Ectodermal cell (in vitro differentiated cells): ENCODE measurements around the gene SLC25A13.

Experiments used
- H3K27ac ChIP-seq: 2 replicates; pipeline ENCODE4 v1.7.0; 2013; ENCODE audit warnings: mild to moderate bottlenecking, low read depth, low read length; ENCODE audit not compliant: insufficient read depth, poor library complexity, severe bottlenecking
- H3K27me3 ChIP-seq: 2 replicates; pipeline ENCODE4 v1.7.0; 2013; ENCODE audit warnings: mild to moderate bottlenecking, low read length; ENCODE audit not compliant: insufficient read depth, control insufficient read depth, poor library complexity, severe bottlenecking
- H3K36me3 ChIP-seq: one replicate; pipeline ENCODE4 v1.7.0; 2013; ENCODE audit warnings: low read length; ENCODE audit not compliant: control insufficient read depth, insufficient read depth
- H3K4me1 ChIP-seq: one replicate; pipeline ENCODE4 v1.7.0; 2013; ENCODE audit warnings: low read length; ENCODE audit not compliant: control insufficient read depth, insufficient read depth
- H3K4me3 ChIP-seq: 2 replicates; pipeline ENCODE4 v1.7.0; 2013; ENCODE audit warnings: low read depth, low read length, control low read depth; ENCODE audit not compliant: insufficient read depth
- H3K9me3 ChIP-seq: 2 replicates; pipeline ENCODE4 v1.7.0; 2013; ENCODE audit warnings: mild to moderate bottlenecking, low read length, moderate library complexity; ENCODE audit not compliant: control insufficient read depth
- WGBS, 2 experiments: methylation state at CpG; one replicate each; pipeline ENCODE4 v1.1.7; 2013; ENCODE audit warnings: missing lambda C conversion rate in 2 of 2; 5-methylcytosine and 5-hydroxymethylcytosine counted together

SLC25A13 gene

GRCh38 chr7:96151889-96152288, 170.0 kb downstream of the SLC25A13 start:
- H3K4me1 ChIP-seq = no peaks in the 10 kb centered on the region
- no peaks in the 10 kb centered on the region for H3K27me3 ChIP-seq
- H3K36me3 ChIP-seq = no peaks in the 10 kb centered on the region
- H3K9me3 ChIP-seq = no peaks in the 10 kb centered on the region
- H3K27ac ChIP-seq = no peak overlapping the region
- no peak overlapping the region for H3K4me3 ChIP-seq
- 93 to 95% methylated on average over 2 to 3 of the region's 3 CpGs for WGBS, 2 experiments

GRCh38 chr7:96144260-96144526, 177.7 kb downstream of the SLC25A13 start:
- no peak overlapping the region for H3K4me3 ChIP-seq
- H3K4me1 ChIP-seq = no peaks in the 10 kb centered on the region
- 10 to 21% methylated on average over 1 of the region's 1 CpG for WGBS, 2 experiments
- no peaks in the 10 kb centered on the region for H3K9me3 ChIP-seq
- no peak overlapping the region for H3K27ac ChIP-seq
- peaks cover 3% of the 10 kb centered on the region for H3K27me3 ChIP-seq
- H3K36me3 ChIP-seq = no peaks in the 10 kb centered on the region

GRCh38 chr7:96143495-96144259, 178.2 kb downstream of the SLC25A13 start:
- Histone ChIP-seq H3K27me3 (peaks cover 3% of the 10 kb centered on the region), H3K4me3 (no peak overlapping the region), H3K4me1 (no peaks in the 10 kb centered on the region), H3K9me3 (no peaks in the 10 kb centered on the region), H3K36me3 (no peaks in the 10 kb centered on the region), H3K27ac (no peak overlapping the region)
- WGBS, 2 experiments = 0 to 11% methylated on average over 1 of the region's 1 CpG

- Histone ChIP-seq H3K36me3 (no peaks in the 10 kb centered on the region), H3K4me3 (no peak overlapping the region), H3K27ac (no peak overlapping the region), H3K27me3 (no peaks in the 10 kb centered on the region), H3K9me3 (no peaks in the 10 kb centered on the region), H3K4me1 (peaks cover 3% of the 10 kb centered on the region)
- WGBS, 2 experiments = 67 to 73% methylated on average over 5 of the region's 5 CpGs
These were observed 185.2 kb downstream of the SLC25A13 start for GRCh38 chr7:96136600-96137239.

- Histone ChIP-seq H3K27ac (no peak overlapping the region), H3K4me1 (peaks cover 3% of the 10 kb centered on the region), H3K27me3 (no peaks in the 10 kb centered on the region), H3K4me3 (no peak overlapping the region), H3K9me3 (no peaks in the 10 kb centered on the region), H3K36me3 (no peaks in the 10 kb centered on the region)
- 91 to 95% methylated on average over 2 of the region's 2 CpGs for WGBS, 2 experiments
These were observed 186.7 kb downstream of the SLC25A13 start for GRCh38 chr7:96135241-96135640.

GRCh38 chr7:96131525-96131924, 190.4 kb downstream of the SLC25A13 start:
- Histone ChIP-seq H3K4me1 (peaks cover 17% of the 10 kb centered on the region), H3K4me3 (no peak overlapping the region), H3K27me3 (no peaks in the 10 kb centered on the region), H3K9me3 (no peaks in the 10 kb centered on the region), H3K36me3 (no peaks in the 10 kb centered on the region), H3K27ac (no peak overlapping the region)
- 72 to 81% methylated on average over 3 of the region's 3 CpGs for WGBS, 2 experiments

GRCh38 chr7:96127746-96128145, 194.2 kb downstream of the SLC25A13 start:
- 21 to 23% methylated on average over 2 of the region's 2 CpGs for WGBS, 2 experiments

GRCh38 chr7:96126382-96126781, 195.5 kb downstream of the SLC25A13 start:
- Histone ChIP-seq H3K4me1 (peaks cover 35% of the 10 kb centered on the region), H3K36me3 (no peaks in the 10 kb centered on the region), H3K9me3 (no peaks in the 10 kb centered on the region), H3K27ac (no peak overlapping the region), H3K4me3 (no peak overlapping the region), H3K27me3 (no peaks in the 10 kb centered on the region)

More at GRCh38 chr7:96127746-96128145, 194.2 kb downstream of the SLC25A13 start:
- H3K9me3 ChIP-seq = no peaks in the 10 kb centered on the region
- H3K4me3 ChIP-seq = no peak overlapping the region
- peaks cover 33% of the 10 kb centered on the region for H3K4me1 ChIP-seq
- H3K27ac ChIP-seq = no peak overlapping the region
- no peaks in the 10 kb centered on the region for H3K36me3 ChIP-seq
- H3K27me3 ChIP-seq = no peaks in the 10 kb centered on the region

GRCh38 chr7:96122746-96123145, 199.2 kb downstream of the SLC25A13 start:
- H3K27ac ChIP-seq = no peak overlapping the region
- peaks cover 47% of the 10 kb centered on the region for H3K4me1 ChIP-seq
- H3K4me3 ChIP-seq = no peak overlapping the region
- no peaks in the 10 kb centered on the region for H3K27me3 ChIP-seq
- H3K9me3 ChIP-seq = no peaks in the 10 kb centered on the region
- H3K36me3 ChIP-seq = peaks cover 7% of the 10 kb centered on the region
- WGBS, 2 experiments = 90 to 100% methylated on average over 2 of the region's 2 CpGs

- Histone ChIP-seq H3K27me3 (no peaks in the 10 kb centered on the region), H3K9me3 (no peaks in the 10 kb centered on the region), H3K4me1 (peaks cover 37% of the 10 kb centered on the region), H3K27ac (no peak overlapping the region), H3K36me3 (peaks cover 7% of the 10 kb centered on the region), H3K4me3 (no peak overlapping the region)
- WGBS, 2 experiments = 91% methylated on average over 6 of the region's 6 CpGs
These were observed 200.1 kb downstream of the SLC25A13 start for GRCh38 chr7:96121752-96122151.
